Astrocyte (in vitro differentiated cells and primary cell): ENCODE data around the gene MAP1LC3A. TPM values are rescaled to one million over a fixed set of nuclear protein-coding genes. Genes with fewer than 3 reads are reported as not detected.

Experiments used
- DNase-seq: peaks from one replicate; pipeline ENCODE4 v3.0.0-alpha.2; 2010; ENCODE audit warnings: low read depth
- FAIRE-seq: peaks from 2 replicates; lab custom pipeline; 2011; peaks lifted over from hg19 to GRCh38; lab: Jason Lieb, UNC
- H2AFZ ChIP-seq: 2 replicates; pipeline ENCODE4 v1.6.0; 2012; ENCODE audit warnings: low read depth, low read length, inconsistent platforms
- H3K27ac ChIP-seq: 2 replicates; pipeline ENCODE4 v1.5.1; 2011; ENCODE audit warnings: low read depth, low read length, inconsistent platforms
- H3K27me3 ChIP-seq: 2 replicates; pipeline ENCODE4 v1.6.0; 2011; ENCODE audit warnings: low read length, inconsistent platforms; ENCODE audit not compliant: insufficient read depth
- H3K36me3 ChIP-seq: 2 replicates; pipeline ENCODE4 v1.5.1; 2011; ENCODE audit warnings: low read length, inconsistent platforms; ENCODE audit not compliant: insufficient read depth
- H3K4me1 ChIP-seq: 2 replicates; pipeline ENCODE4 v1.5.1; 2011; ENCODE audit warnings: low read length, inconsistent platforms; ENCODE audit not compliant: insufficient read depth
- H3K4me2 ChIP-seq: 2 replicates; pipeline ENCODE4 v1.6.0; 2012; ENCODE audit warnings: low read length, inconsistent platforms
- H3K4me3 ChIP-seq: 2 replicates; pipeline ENCODE4 v1.5.1; 2011; ENCODE audit warnings: low read depth, mild to moderate bottlenecking, low read length, inconsistent platforms; ENCODE audit not compliant: insufficient read depth
- H3K79me2 ChIP-seq: 2 replicates; pipeline ENCODE4 v1.6.0; 2012; ENCODE audit warnings: mild to moderate bottlenecking, low read length, inconsistent platforms; ENCODE audit not compliant: insufficient read depth
- H3K9ac ChIP-seq: 2 replicates; pipeline ENCODE4 v1.6.0; 2012; ENCODE audit warnings: mild to moderate bottlenecking, low read length, inconsistent platforms
- H3K9me3 ChIP-seq: 2 replicates; pipeline ENCODE4 v1.5.1; 2012; ENCODE audit warnings: low read depth, mild to moderate bottlenecking, low read length, inconsistent platforms; ENCODE audit not compliant: insufficient read depth
- H4K20me1 ChIP-seq: 2 replicates; pipeline ENCODE4 v1.6.0; 2012; ENCODE audit warnings: low read length, inconsistent platforms; ENCODE audit not compliant: insufficient read depth
- H3K27ac Mint-ChIP-seq: one replicate; pipeline ENCODE4 v1.8.0; 2021; ENCODE audit warnings: mild to moderate bottlenecking, mixed read lengths; ENCODE audit not compliant: unreplicated experiment
- H3K27me3 Mint-ChIP-seq: one replicate; pipeline ENCODE4 v1.8.0; 2021; ENCODE audit warnings: low read depth, mixed read lengths; ENCODE audit not compliant: unreplicated experiment
- H3K36me3 Mint-ChIP-seq: one replicate; pipeline ENCODE4 v1.8.0; 2021; ENCODE audit warnings: low read depth, mixed read lengths; ENCODE audit not compliant: unreplicated experiment
- H3K4me1 Mint-ChIP-seq: one replicate; pipeline ENCODE4 v1.8.0; 2021; ENCODE audit warnings: low read depth, mixed read lengths; ENCODE audit not compliant: unreplicated experiment
- H3K4me3 Mint-ChIP-seq: one replicate; pipeline ENCODE4 v1.8.0; 2021; ENCODE audit warnings: mild to moderate bottlenecking, moderate library complexity, mixed read lengths; ENCODE audit not compliant: unreplicated experiment
- H3K9me3 Mint-ChIP-seq: one replicate; pipeline ENCODE4 v1.8.0; 2021; ENCODE audit warnings: mild to moderate bottlenecking, mixed read lengths; ENCODE audit not compliant: unreplicated experiment
- CTCF ChIP-seq: IDR thresholded peaks from 2 replicates; pipeline ENCODE4 v1.5.1; 2011; ENCODE audit warnings: low read depth, mild to moderate bottlenecking, inconsistent platforms, low read length, moderate library complexity; ENCODE audit not compliant: insufficient read depth
- EZH2 ChIP-seq: IDR thresholded peaks from 2 replicates; pipeline ENCODE4 v1.6.1; 2012; ENCODE audit warnings: mild to moderate bottlenecking, low read length, inconsistent platforms; ENCODE audit not compliant: insufficient read depth
- total RNA-seq: library from RNA; stranded (reverse); gene quantifications from 2 replicates; pipeline ENCODE4 v1.2.1, GENCODE V29; 2021

Gene MAP1LC3A
- total RNA-seq, 1 donor from 2014 or later, result 48.9 TPM

- Histone ChIP-seq H3K9me3 (no peaks in the 10 kb centered on the region), H3K79me2 (no peaks in the 10 kb centered on the region), H3K4me1 (no peaks in the 10 kb centered on the region), H3K9ac (no peak overlapping the region), H3K36me3 (peaks cover 41% of the 10 kb centered on the region), H3K4me2 (no peak overlapping the region), H2AFZ (no peak overlapping the region), H3K27me3 (no peaks in the 10 kb centered on the region), H3K4me3 (no peak overlapping the region), H3K27ac (no peak overlapping the region), H4K20me1 (peaks cover 27% of the 10 kb centered on the region)
- no peaks in the 10 kb centered on the region for H3K9me3 Mint-ChIP-seq
- FAIRE-seq (no peak), DNase-seq (no peak)
- H3K36me3 Mint-ChIP-seq, result peaks cover 22% of the 10 kb centered on the region
- no peaks in the 10 kb centered on the region for H3K4me1 Mint-ChIP-seq
- no peaks in the 10 kb centered on the region for H3K27me3 Mint-ChIP-seq
- no peak overlapping the region for H3K4me3 Mint-ChIP-seq
- TF ChIP-seq EZH2 (no peak), CTCF (no peak)
- H3K27ac Mint-ChIP-seq, result no peak overlapping the region
These were observed 17.1 kb upstream of the MAP1LC3A start for GRCh38 chr20:34541264-34541901.

- DNase-seq, result no peak
- no peaks in the 10 kb centered on the region for H3K79me2 ChIP-seq
- H3K27ac ChIP-seq, result no peak overlapping the region
- no peaks in the 10 kb centered on the region for H3K9me3 Mint-ChIP-seq
- TF ChIP-seq CTCF (no peak), EZH2 (no peak)
- no peak overlapping the region for H2AFZ ChIP-seq
- H3K4me2 ChIP-seq, result no peak overlapping the region
- no peak overlapping the region for H3K4me3 Mint-ChIP-seq
- no peaks in the 10 kb centered on the region for H3K27me3 Mint-ChIP-seq
- H3K4me3 ChIP-seq, result no peak overlapping the region
- H3K4me1 ChIP-seq, result no peaks in the 10 kb centered on the region
- H3K4me1 Mint-ChIP-seq, result no peaks in the 10 kb centered on the region
- H3K36me3 Mint-ChIP-seq, result peaks cover 24% of the 10 kb centered on the region
- H3K27ac Mint-ChIP-seq, result no peak overlapping the region
- H3K27me3 ChIP-seq, result no peaks in the 10 kb centered on the region
- H3K9ac ChIP-seq, result no peak overlapping the region
- H4K20me1 ChIP-seq, result peaks cover 24% of the 10 kb centered on the region
- H3K36me3 ChIP-seq, result peaks cover 38% of the 10 kb centered on the region
- no peaks in the 10 kb centered on the region for H3K9me3 ChIP-seq
- FAIRE-seq, result no peak
These were observed 16.6 kb upstream of the MAP1LC3A start for GRCh38 chr20:34541917-34542316.

GRCh38 chr20:34542439-34542838 lies 16.1 kb upstream of the MAP1LC3A start:
- no peak overlapping the region for H3K4me3 ChIP-seq
- no peak overlapping the region for H3K9ac ChIP-seq
- H3K27me3 ChIP-seq, result no peaks in the 10 kb centered on the region
- H3K4me3 Mint-ChIP-seq, result no peak overlapping the region
- DNase-seq, result no peak
- no peaks in the 10 kb centered on the region for H3K9me3 Mint-ChIP-seq
- no peaks in the 10 kb centered on the region for H3K4me1 Mint-ChIP-seq
- H3K9me3 ChIP-seq, result no peaks in the 10 kb centered on the region
- no peak overlapping the region for H2AFZ ChIP-seq
- TF ChIP-seq CTCF (no peak), EZH2 (no peak)
- H3K79me2 ChIP-seq, result no peaks in the 10 kb centered on the region
- peaks cover 19% of the 10 kb centered on the region for H4K20me1 ChIP-seq
- H3K27ac Mint-ChIP-seq, result no peak overlapping the region
- no peak overlapping the region for H3K27ac ChIP-seq
- H3K4me2 ChIP-seq, result no peak overlapping the region
- no peak for FAIRE-seq
- peaks cover 32% of the 10 kb centered on the region for H3K36me3 ChIP-seq
- H3K27me3 Mint-ChIP-seq, result no peaks in the 10 kb centered on the region
- peaks cover 24% of the 10 kb centered on the region for H3K36me3 Mint-ChIP-seq
- no peaks in the 10 kb centered on the region for H3K4me1 ChIP-seq
